GM12878 (cell line): ENCODE data around the gene CTNNBL1. TPM values are rescaled to one million over a fixed set of nuclear protein-coding genes. Genes with fewer than 3 reads are reported as not detected.

ENCODE experiments used
- ATAC-seq: fragments of 200-7000 bp; cut with Tn5 transposase; 3 replicates; pipeline ENCODE4 v1.9.1; 2020; ENCODE audit warnings: mild to moderate bottlenecking, moderate library complexity
- BruUV-seq: library from RNA; stranded (reverse); fragments of 400-500 nt; replicated peaks from 2 replicates; lab custom pipeline; 2021; lab: Mats Ljungman, UMichigan
- CTCF ChIA-PET: fragments of 300-600 bp; sonication (Branson Sonifier 250); formaldehyde crosslinking; extraction: SDS; loops from one replicate; lab custom pipeline; 2021; ENCODE audit warnings: inconsistent platforms; lab: Yijun Ruan, JAX
- POLR2A ChIA-PET: fragments of 350-600 bp; formaldehyde crosslinking; extraction: SDS; loops from one replicate; lab custom pipeline; 2021; ENCODE audit warnings: inconsistent platforms; lab: Charles Lee
- RAD21 ChIA-PET: fragments of 300-600 bp; sonication (Branson Sonifier 250); formaldehyde crosslinking; loops from one replicate; lab custom pipeline; 2023; ENCODE audit warnings: antibody characterized with exemption; ENCODE audit not compliant: unreplicated experiment; lab: Charles Lee
- SMC1A ChIA-PET: fragments of 300-600 bp; sonication (Branson Sonifier 250); formaldehyde crosslinking; loops from one replicate; lab custom pipeline; 2023; ENCODE audit not compliant: unreplicated experiment, uncharacterized antibody; lab: Charles Lee
- DNase-seq: peaks from one replicate; pipeline ENCODE4 v3.0.0-alpha.2; 2011; ENCODE audit warnings: low read depth, low spot score
- FAIRE-seq: peaks from 3 replicates; lab custom pipeline; 2011; peaks lifted over from hg19 to GRCh38; lab: Jason Lieb, UNC
- H2AFZ ChIP-seq: 2 replicates; pipeline ENCODE4 v1.6.0; 2011; ENCODE audit warnings: low read depth, low read length, control low read depth; ENCODE audit not compliant: control insufficient read depth
- H3K27ac ChIP-seq: 2 replicates; pipeline ENCODE4 v1.5.1; 2011; ENCODE audit warnings: control low read depth; ENCODE audit not compliant: control insufficient read depth, insufficient read depth
- H3K27me3 ChIP-seq, 2 experiments: replicated peaks in 1 of 2; 2 replicates each; pipeline versions ENCODE4 v1.6.0 to v1.6.1; 2011; ENCODE audit warnings: low read length in 1 of 2; ENCODE audit not compliant: control insufficient read depth in 2 of 2, insufficient read depth in 2 of 2
- H3K36me3 ChIP-seq, 2 experiments: 2 replicates each; pipeline ENCODE4 v1.5.1; 2011; ENCODE audit warnings: low read length in 1 of 2; ENCODE audit not compliant: control insufficient read depth in 2 of 2, insufficient read depth in 2 of 2
- H3K4me1 ChIP-seq: 2 replicates; pipeline ENCODE4 v1.6.1; 2011; ENCODE audit warnings: mild to moderate bottlenecking, low read length, moderate library complexity, mixed read lengths; ENCODE audit not compliant: control insufficient read depth, insufficient read depth
- H3K4me2 ChIP-seq: 2 replicates; pipeline ENCODE4 v1.6.0; 2011; ENCODE audit warnings: control low read depth; ENCODE audit not compliant: control insufficient read depth, insufficient read depth
- H3K4me3 ChIP-seq: fragments of 200-600 bp; sonication (generic); 2 replicates; pipeline ENCODE4 v1.5.1; 2016
- H3K79me2 ChIP-seq: 2 replicates; pipeline ENCODE4 v1.6.0; 2011; ENCODE audit warnings: low read length; ENCODE audit not compliant: control insufficient read depth, insufficient read depth
- H3K9ac ChIP-seq: 2 replicates; pipeline ENCODE4 v1.8.0; 2011; ENCODE audit warnings: low read length, control low read depth, mixed read lengths; ENCODE audit not compliant: control insufficient read depth, insufficient read depth
- H3K9me3 ChIP-seq: replicated peaks from 3 replicates; pipeline ENCODE4 v1.5.1; 2011; ENCODE audit warnings: mild to moderate bottlenecking, low read length; ENCODE audit not compliant: control insufficient read depth, insufficient read depth
- H4K20me1 ChIP-seq: 2 replicates; pipeline ENCODE4 v1.6.0; 2011; ENCODE audit not compliant: control insufficient read depth, insufficient read depth
- BCL11A ChIP-seq: IDR thresholded peaks from 2 replicates; pipeline ENCODE4 v1.6.1; 2011; ENCODE audit warnings: low read depth, low read length
- CBFB ChIP-seq: IDR thresholded peaks from 2 replicates; pipeline ENCODE4 v1.6.1; 2016; ENCODE audit warnings: antibody characterized with exemption, low read depth
- CBX3 ChIP-seq: fragments of 200-600 bp; sonication (generic); IDR thresholded peaks from 2 replicates; pipeline ENCODE4 v1.6.1; 2016; ENCODE audit warnings: low read depth, borderline replicate concordance
- CHD4 ChIP-seq: fragments of 200-600 bp; sonication (generic); IDR thresholded peaks from 2 replicates; pipeline ENCODE4 v1.6.1; 2016; ENCODE audit warnings: mild to moderate bottlenecking
- CREM ChIP-seq: IDR thresholded peaks from 2 replicates; pipeline ENCODE4 v1.6.1; 2014; ENCODE audit warnings: antibody characterized with exemption, low read depth
- MYB ChIP-seq: fragments of 150-350 bp; IDR thresholded peaks from 2 replicates; pipeline ENCODE4 v1.6.1; 2014; ENCODE audit warnings: mild to moderate bottlenecking, low read depth, low read length, borderline replicate concordance
- NFIC ChIP-seq: IDR thresholded peaks from 2 replicates; pipeline ENCODE4 v1.6.1; 2012; ENCODE audit warnings: low read depth, mild to moderate bottlenecking, inconsistent platforms, low read length, moderate library complexity
- NR2F1 ChIP-seq: fragments of 450-650 bp; conservative IDR thresholded peaks from 2 replicates; pipeline ENCODE4 v1.6.1; 2017; ENCODE audit warnings: mild to moderate bottlenecking
- RELB ChIP-seq: fragments of 450-650 bp; IDR thresholded peaks from 2 replicates; pipeline ENCODE4 v1.6.1; 2017; ENCODE audit warnings: low read depth, mild to moderate bottlenecking, moderate library complexity
- SMAD1 ChIP-seq: fragments of 450-650 bp; IDR thresholded peaks from 2 replicates; pipeline ENCODE4 v1.6.1; 2018; ENCODE audit warnings: mild to moderate bottlenecking, low read depth; ENCODE audit not compliant: partially characterized antibody
- TCF12 ChIP-seq: IDR thresholded peaks from 2 replicates; pipeline ENCODE4 v1.6.1; 2011; ENCODE audit warnings: low read depth, mild to moderate bottlenecking, low read length
- in situ Hi-C: fragments of 300-500 bp; cut with MboI; formaldehyde crosslinking; loops from 9 replicates; pipeline ENCODE4 v1.14.3; 2018; ENCODE audit warnings: mixed read lengths
- intact Hi-C: fragments of 100-400 bp; cut with micrococcal nuclease; formaldehyde crosslinking; loops from one replicate; pipeline ENCODE4 v1.14.2; 2022; ENCODE audit not compliant: unreplicated experiment
- polyA plus RNA-seq, 11 experiments: library from polyadenylated mRNA; depleted of rRNA in 4 of 11; unstranded in 6 of 11; stranded (reverse) in 5 of 11; fragments of >200 nt; fragmentation: Nextera tagmentation in 4 of 11; fragmentation: Illumina TruSeq in 1 of 11; extraction: Ambion mirVana in 4 of 11; extraction: Trizol in 1 of 11; gene quantifications; 1 replicate in 1 of 11; 2 replicates in 10 of 11; pipeline versions ENCODE4 v1.2.1 to v1.2.3, GENCODE V29; 2011 to 2016; ENCODE audit warnings: inconsistent platforms in 2 of 11, missing spikeins in 2 of 11, low read depth in 1 of 11
- total RNA-seq, 4 experiments: library from RNA; depleted of rRNA in 3 of 4; stranded (reverse); fragments of >200 nt in 3 of 4; fragmentation: Illumina TruSeq in 1 of 4; extraction: Trizol in 1 of 4; gene quantifications; 2 replicates each; pipeline versions ENCODE4 v1.2.1 to v1.2.3, GENCODE V29; 2013 to 2021
- TF ChIP-seq, protein P1 (sequence below): fragments of 450-650 bp; IDR thresholded peaks from 2 replicates; pipeline ENCODE4 v1.6.1; 2017; ENCODE audit warnings: mild to moderate bottlenecking, low read depth, inconsistent platforms; ENCODE audit not compliant: poor library complexity, severe bottlenecking
- TF ChIP-seq, protein P2 (sequence below): IDR thresholded peaks from 2 replicates; pipeline ENCODE4 v1.6.1; 2011; ENCODE audit warnings: borderline replicate concordance, low read depth, mild to moderate bottlenecking, moderate library complexity, mixed read lengths, low read length; ENCODE audit not compliant: insufficient read depth; ENCODE audit errors: extremely low read length

The CTNNBL1 gene
- total and polyA plus RNA-seq, 10 of the 15 experiments (the other 5 are each of a cell fraction or from before 2014, with no cell fraction given) = 43.1 to 102 (median 67.8) TPM

DNA sequence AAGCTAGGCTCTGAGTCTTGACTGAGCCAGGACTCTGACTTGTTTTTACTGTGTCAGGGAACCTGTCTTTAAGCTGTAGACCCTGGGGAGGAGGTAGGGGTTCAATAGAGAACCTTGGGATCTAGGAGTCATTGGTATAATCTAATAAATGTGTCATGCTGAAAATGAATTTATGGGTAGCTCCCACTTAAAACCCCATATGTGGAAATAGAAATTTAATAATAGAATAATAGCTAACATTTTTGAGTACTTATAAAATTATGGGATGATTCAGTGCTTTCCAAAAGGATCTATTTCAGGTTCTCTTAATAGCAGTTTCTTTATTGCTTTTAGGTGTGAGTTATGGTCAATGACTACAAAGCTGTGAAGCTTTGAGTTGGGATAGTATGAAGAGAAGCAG is 41.7 kb downstream of the CTNNBL1 start:
- intact Hi-C loops = no loop called here
- Histone ChIP-seq H3K9me3 (no peaks in the 10 kb centered on the region), H3K9ac (no peak overlapping the region), H3K27ac (no peak overlapping the region), H2AFZ (no peak overlapping the region), H4K20me1 (no peaks in the 10 kb centered on the region), H3K4me2 (no peak overlapping the region), H3K4me3 (no peak overlapping the region), H3K4me1 (no peaks in the 10 kb centered on the region), H3K79me2 (no peaks in the 10 kb centered on the region), H3K27me3 (no peaks in the 10 kb centered on the region), H3K36me3 (peaks cover 14 to 17% of the 10 kb centered on the region in 2 experiments)
- ChIA-PET SMC1A (interaction anchor here (0.6 to 2.1 kb wide), 2 partner anchors 39 to 477 kb away, joined by 3 to 7 read pairs; no protein-coding TSS in a partner anchor), CTCF (interaction anchor here (2.5 kb wide), 1 partner anchor 10 kb away, joined by 9 read pairs; no protein-coding TSS in a partner anchor), RAD21 (interaction anchor here (1.1 kb wide), 1 partner anchor 8 kb away, joined by 3 read pairs; no protein-coding TSS in a partner anchor)
- FAIRE-seq = no peak
- no peak for ATAC-seq
- BruUV-seq = no TSS peak
- DNase-seq = no peak
- in situ Hi-C loops = no loop called here
- TF ChIP-seq TCF12 (no peak), NFIC (no peak), MYB (no peak), BCL11A (no peak), CBX3 (no peak), NR2F1 (no peak), CBFB (no peak), RELB (no peak), SMAD1 (no peak), CHD4 (no peak), CREM (no peak)
- TF ChIP-seq, protein P1, sequence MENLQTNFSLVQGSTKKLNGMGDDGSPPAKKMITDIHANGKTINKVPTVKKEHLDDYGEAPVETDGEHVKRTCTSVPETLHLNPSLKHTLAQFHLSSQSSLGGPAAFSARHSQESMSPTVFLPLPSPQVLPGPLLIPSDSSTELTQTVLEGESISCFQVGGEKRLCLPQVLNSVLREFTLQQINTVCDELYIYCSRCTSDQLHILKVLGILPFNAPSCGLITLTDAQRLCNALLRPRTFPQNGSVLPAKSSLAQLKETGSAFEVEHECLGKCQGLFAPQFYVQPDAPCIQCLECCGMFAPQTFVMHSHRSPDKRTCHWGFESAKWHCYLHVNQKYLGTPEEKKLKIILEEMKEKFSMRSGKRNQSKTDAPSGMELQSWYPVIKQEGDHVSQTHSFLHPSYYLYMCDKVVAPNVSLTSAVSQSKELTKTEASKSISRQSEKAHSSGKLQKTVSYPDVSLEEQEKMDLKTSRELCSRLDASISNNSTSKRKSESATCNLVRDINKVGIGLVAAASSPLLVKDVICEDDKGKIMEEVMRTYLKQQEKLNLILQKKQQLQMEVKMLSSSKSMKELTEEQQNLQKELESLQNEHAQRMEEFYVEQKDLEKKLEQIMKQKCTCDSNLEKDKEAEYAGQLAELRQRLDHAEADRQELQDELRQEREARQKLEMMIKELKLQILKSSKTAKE = no peak
- TF ChIP-seq, protein P2, sequence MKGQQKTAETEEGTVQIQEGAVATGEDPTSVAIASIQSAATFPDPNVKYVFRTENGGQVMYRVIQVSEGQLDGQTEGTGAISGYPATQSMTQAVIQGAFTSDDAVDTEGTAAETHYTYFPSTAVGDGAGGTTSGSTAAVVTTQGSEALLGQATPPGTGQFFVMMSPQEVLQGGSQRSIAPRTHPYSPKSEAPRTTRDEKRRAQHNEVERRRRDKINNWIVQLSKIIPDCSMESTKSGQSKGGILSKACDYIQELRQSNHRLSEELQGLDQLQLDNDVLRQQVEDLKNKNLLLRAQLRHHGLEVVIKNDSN = no peak
- TF ChIP-seq, all 136 proteins: peak for 0
- POLR2A ChIA-PET = no interaction called here
